Lower leg skin (tissue), 4 donors: ENCODE results near the gene CFAP410. TPM values are rescaled to one million over a fixed set of nuclear protein-coding genes. Genes with fewer than 3 reads are reported as not detected.

Experiments used
- DNase-seq, 2 donors: peaks; one replicate each; pipeline ENCODE4 v3.0.0-alpha.2; 2019; ENCODE audit warnings: low spot score in 2 of 2
- H3K4me3 ChIP-seq: fragments of 200-600 bp; sonication (generic); 2 replicates; pipeline ENCODE4 v1.5.1; 2017; ENCODE audit warnings: mild to moderate bottlenecking, low read depth; ENCODE audit not compliant: poor library complexity, severe bottlenecking
- CTCF ChIP-seq, 3 donors: fragments of 450-650 bp; IDR thresholded peaks; one replicate each; pipeline ENCODE4 v1.5.1; 2016; ENCODE audit warnings: antibody characterized with exemption in 3 of 3, mild to moderate bottlenecking in 3 of 3, moderate library complexity in 2 of 3
- POLR2A ChIP-seq, 2 donors: fragments of 450-650 bp; IDR thresholded peaks; one replicate each; pipeline ENCODE4 v1.6.1; 2016 to 2017; ENCODE audit warnings: antibody characterized with exemption in 2 of 2, mild to moderate bottlenecking in 1 of 2, moderate library complexity in 1 of 2
- WGBS, 2 donors: methylation state at CpG; one replicate each; pipeline ENCODE4 v1.1.5; 2018; 5-methylcytosine and 5-hydroxymethylcytosine counted together
- intact Hi-C: fragments of 100-400 bp; cut with DNase I; formaldehyde crosslinking; loops from one replicate; pipeline ENCODE4 v1.15.0; 2023; ENCODE audit warnings: low total_unique reads
- total RNA-seq, 4 donors: library from RNA; depleted of rRNA; stranded (reverse); fragments of >200 nt; gene quantifications; one replicate each; pipeline ENCODE4 v1.1.0, GENCODE V29; 2016

CFAP410 gene
- total RNA-seq, 4 donors from 2014 or later = 21.3 to 40.1 (median 25.2) TPM

- TF ChIP-seq CTCF (IDR thresholded peaks at IDR 0.05) (no peak), POLR2A (IDR thresholded peaks at IDR 0.05) (no peak)
- intact Hi-C loops = no loop called here
- H3K4me3 ChIP-seq = no peak overlapping the region
- WGBS, 2 donors = 73 to 80% methylated on average over 17 to 18 of the region's 22 CpGs
- no peak for DNase-seq
Observed at GRCh38 chr21:44312089-44312488, 27.1 kb downstream of the CFAP410 start.

GRCh38 chr21:44310628-44311507 lies 28.3 kb downstream of the CFAP410 start:
- WGBS, 2 donors = 90 to 94% methylated on average over 21 to 24 of the region's 28 CpGs
- no peak for DNase-seq
- TF ChIP-seq CTCF (IDR thresholded peaks at IDR 0.05) (no peak), POLR2A (IDR thresholded peaks at IDR 0.05) (no peak)
- intact Hi-C loops = no loop called here
- H3K4me3 ChIP-seq = no peak overlapping the region

GRCh38 chr21:44306936-44307704 lies 32.1 kb downstream of the CFAP410 start:
- H3K4me3 ChIP-seq = no peak overlapping the region
- TF ChIP-seq POLR2A (IDR thresholded peaks at IDR 0.05) = no peak
- 81 to 82% methylated on average over 18 to 21 of the region's 21 CpGs for WGBS, 2 donors
- intact Hi-C loops = no loop called here
- no peak for DNase-seq

GRCh38 chr21:44305691-44306090 lies 33.5 kb downstream of the CFAP410 start:
- no peak overlapping the region for H3K4me3 ChIP-seq
- DNase-seq = no peak
- intact Hi-C loops = no loop called here
- 65 to 75% methylated on average over 5 to 9 of the region's 9 CpGs for WGBS, 2 donors
- TF ChIP-seq POLR2A (IDR thresholded peaks at IDR 0.05) (no peak), CTCF (IDR thresholded peaks at IDR 0.05) (no peak)

- DNase-seq = no peak
- 52 to 55% methylated on average over 6 to 8 of the region's 8 CpGs for WGBS, 2 donors
- intact Hi-C loops = no loop called here
Observed at GRCh38 chr21:44304877-44305293, 34.3 kb downstream of the CFAP410 start.

More at GRCh38 chr21:44304877-44305293, 34.3 kb downstream of the CFAP410 start:
- TF ChIP-seq CTCF (IDR thresholded peaks at IDR 0.05) (no peak), POLR2A (IDR thresholded peaks at IDR 0.05) (no peak)
- H3K4me3 ChIP-seq = no peak overlapping the region
